ENCODE results near the gene TBRG4.
A peak's percentile ranks its signal among the peaks of the same experiment; 100 is the strongest.

Gene TBRG4

GRCh38 chr7:45126920-45127319 lies 15.4 kb upstream of the TBRG4 start:
- Histone ChIP-seq H3K9ac (ENCODE audit: low read depth, low read length) (no peak overlapping the region), H3K36me3 (ENCODE audit: insufficient read depth, low read length) (no peaks in the 10 kb centered on the region), H3K4me1 (ENCODE audit: insufficient read depth, low read length) (peaks cover 13% of the 10 kb centered on the region), H3K27ac (ENCODE audit: low read depth, low read length) (no peak overlapping the region), H3K4me3 (ENCODE audit: low read length) (no peak overlapping the region), H3K9me3 (ENCODE audit: insufficient read depth, low read depth, low read length) (no peaks in the 10 kb centered on the region), H3K27me3 (ENCODE audit: insufficient read depth, low read length) (no peaks in the 10 kb centered on the region)
- WGBS: 81% methylated on average over 6 of the region's 6 CpGs

DNA sequence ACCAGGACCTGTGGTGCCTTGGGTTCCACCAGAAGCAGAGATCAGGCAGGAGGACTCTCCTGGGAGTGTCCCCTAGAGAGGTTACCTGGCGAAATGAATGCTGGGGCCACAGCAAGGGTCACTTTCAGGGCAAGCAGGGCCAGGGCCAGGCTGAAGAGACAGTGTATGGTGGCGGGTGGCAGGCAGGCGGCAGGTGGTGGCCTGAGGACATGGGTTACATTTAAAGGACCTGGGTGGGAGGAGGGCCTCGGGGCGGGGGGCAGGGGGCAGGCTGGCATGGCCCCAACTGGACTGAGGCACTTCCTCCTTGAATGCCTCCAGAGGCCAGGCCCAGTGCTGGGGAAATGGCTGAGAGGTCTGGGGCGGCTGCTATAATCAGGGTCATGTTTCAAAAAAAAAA lies 14.7 kb upstream of the TBRG4 start:
- Histone ChIP-seq H3K9ac (ENCODE audit: low read depth, low read length) (no peak overlapping the region), H3K36me3 (ENCODE audit: insufficient read depth, low read length) (no peaks in the 10 kb centered on the region), H3K27me3 (ENCODE audit: insufficient read depth, low read length) (no peaks in the 10 kb centered on the region), H3K27ac (ENCODE audit: low read depth, low read length) (no peak overlapping the region), H3K9me3 (ENCODE audit: insufficient read depth, low read depth, low read length) (no peaks in the 10 kb centered on the region), H3K4me3 (ENCODE audit: low read length) (no peak overlapping the region), H3K4me1 (ENCODE audit: insufficient read depth, low read length) (peaks cover 13% of the 10 kb centered on the region)
- WGBS: 90% methylated on average over 6 of the region's 6 CpGs

DNA sequence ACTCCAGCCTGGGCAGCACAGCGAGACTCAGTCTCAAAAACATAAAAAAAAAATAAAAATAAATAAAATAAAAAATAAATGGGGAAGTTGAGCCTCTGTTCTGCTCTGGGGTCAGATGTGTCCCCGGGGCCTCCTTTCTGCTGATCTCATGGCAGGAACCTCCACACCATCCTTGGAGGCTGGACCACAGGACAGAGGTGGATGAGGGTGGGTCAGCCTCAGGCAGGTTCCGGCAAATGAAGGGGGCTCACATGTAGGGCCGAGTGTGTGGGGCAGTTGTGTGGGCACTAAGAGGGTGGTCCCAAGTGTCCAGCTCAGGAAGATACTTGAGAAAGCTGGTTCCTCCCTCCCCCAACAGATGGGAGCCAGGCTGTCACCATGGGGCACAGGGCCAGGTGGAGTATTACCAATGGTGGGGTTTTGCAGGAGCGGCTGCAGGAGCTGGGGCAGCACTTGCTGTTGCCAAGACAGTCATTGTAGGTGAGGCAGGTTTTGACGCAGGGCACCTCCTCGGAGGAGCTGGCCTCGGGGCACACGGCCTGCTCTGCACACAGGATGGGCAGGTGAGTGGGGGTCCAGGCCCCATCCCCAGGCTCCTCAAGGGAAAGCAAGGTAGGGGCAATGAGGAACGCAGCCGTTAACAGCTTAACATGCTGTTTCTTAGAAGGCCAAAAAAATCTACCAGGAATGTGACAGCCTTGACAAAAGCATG lies 13.9 kb upstream of the TBRG4 start:
- no peaks in the 10 kb centered on the region for H3K9me3 ChIP-seq (ENCODE audit: insufficient read depth, low read depth, low read length)
- H3K36me3 ChIP-seq (ENCODE audit: insufficient read depth, low read length): no peaks in the 10 kb centered on the region
- no peaks in the 10 kb centered on the region for H3K27me3 ChIP-seq (ENCODE audit: insufficient read depth, low read length)
- no peak overlapping the region for H3K27ac ChIP-seq (ENCODE audit: low read depth, low read length)
- H3K4me3 ChIP-seq (ENCODE audit: low read length): no peak overlapping the region
- WGBS: 93% methylated on average over 10 of the region's 11 CpGs
- H3K9ac ChIP-seq (ENCODE audit: low read depth, low read length): no peak overlapping the region
- H3K4me1 ChIP-seq (ENCODE audit: insufficient read depth, low read length): peaks cover 13% of the 10 kb centered on the region

DNA sequence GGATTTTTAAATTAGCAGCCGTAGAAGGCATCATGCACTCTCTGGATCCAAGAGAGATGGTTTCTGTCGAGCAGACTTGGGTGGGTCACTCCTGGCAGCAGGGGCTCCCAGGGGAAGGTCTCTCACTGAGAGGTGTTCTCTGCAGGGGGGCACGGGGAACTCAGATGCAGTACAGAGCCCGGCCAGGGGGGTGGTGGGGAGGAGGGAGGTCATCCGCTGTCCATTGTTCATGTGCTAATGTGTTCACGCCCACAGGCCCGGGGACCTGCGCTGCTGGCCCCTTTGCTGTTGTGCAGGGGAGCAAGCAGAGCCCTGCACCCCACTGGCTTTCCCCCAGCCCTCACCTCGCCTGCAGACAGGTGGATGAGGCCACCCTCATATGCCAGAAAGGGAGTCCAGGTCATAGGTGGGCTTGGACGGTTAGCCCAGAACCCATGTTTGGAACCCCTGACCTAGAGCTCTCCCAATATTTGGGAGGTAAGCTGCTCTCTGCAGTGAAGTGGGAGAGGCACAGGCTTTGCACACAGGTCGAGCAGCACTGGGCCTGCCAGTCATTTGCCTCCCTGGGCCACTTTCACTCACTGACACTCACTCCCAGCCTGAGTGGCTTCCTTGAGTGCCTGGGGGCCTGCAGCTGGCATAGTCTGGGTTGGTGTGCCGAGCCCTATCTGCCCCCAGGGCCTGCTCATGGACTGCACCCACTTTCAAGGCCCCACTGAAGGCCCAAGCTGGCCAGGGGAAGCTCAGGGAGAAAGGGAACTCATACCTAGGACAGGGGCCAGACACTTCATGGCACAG lies 12.6 kb upstream of the TBRG4 start:
- no peak overlapping the region for H3K4me3 ChIP-seq (ENCODE audit: low read length)
- 22% methylated on average over 12 of the region's 12 CpGs for WGBS
- no peaks in the 10 kb centered on the region for H3K36me3 ChIP-seq (ENCODE audit: insufficient read depth, low read length)
- no peaks in the 10 kb centered on the region for H3K9me3 ChIP-seq (ENCODE audit: insufficient read depth, low read depth, low read length)
- no peaks in the 10 kb centered on the region for H3K27me3 ChIP-seq (ENCODE audit: insufficient read depth, low read length)
- H3K27ac ChIP-seq (ENCODE audit: low read depth, low read length): no peak overlapping the region
- H3K9ac ChIP-seq (ENCODE audit: low read depth, low read length): 0 out of 2 replicates have a peak overlapping the region, but pooled peaks have one; percentile 25
- H3K4me1 ChIP-seq (ENCODE audit: insufficient read depth, low read length): peaks cover 13% of the 10 kb centered on the region

- Histone ChIP-seq H3K36me3 (ENCODE audit: insufficient read depth, low read length) (no peaks in the 10 kb centered on the region), H3K27ac (ENCODE audit: low read depth, low read length) (no peak overlapping the region), H3K4me3 (ENCODE audit: low read length) (no peak overlapping the region), H3K9ac (ENCODE audit: low read depth, low read length) (no peak overlapping the region), H3K27me3 (ENCODE audit: insufficient read depth, low read length) (no peaks in the 10 kb centered on the region), H3K9me3 (ENCODE audit: insufficient read depth, low read depth, low read length) (no peaks in the 10 kb centered on the region), H3K4me1 (ENCODE audit: insufficient read depth, low read length) (peaks cover 13% of the 10 kb centered on the region)
- WGBS: 82% methylated on average over 16 of the region's 16 CpGs
Observed at GRCh38 chr7:45122975-45123860, 11.7 kb upstream of the TBRG4 start.

DNA sequence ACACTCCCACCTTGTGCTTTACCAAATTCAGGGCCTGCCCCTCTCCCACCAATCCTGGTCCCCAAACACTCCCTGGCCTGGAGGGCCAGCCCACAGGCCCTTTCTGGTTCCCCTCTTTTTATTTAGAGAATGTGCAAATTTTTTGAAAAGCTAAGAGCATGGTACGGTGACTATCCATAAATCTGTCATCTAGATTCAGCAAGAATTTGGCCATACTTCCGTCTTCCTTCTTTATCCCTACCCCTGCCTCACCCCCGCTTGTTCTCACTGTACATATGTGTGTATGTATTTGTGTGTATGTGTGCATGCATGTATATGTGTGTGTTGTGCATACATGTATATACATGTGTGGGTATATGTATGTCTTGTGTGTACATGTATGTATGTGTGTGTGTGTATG lies 8.1 kb upstream of the TBRG4 start:
- no peak overlapping the region for H3K9ac ChIP-seq (ENCODE audit: low read depth, low read length)
- peaks cover 12% of the 10 kb centered on the region for H3K4me1 ChIP-seq (ENCODE audit: insufficient read depth, low read length)
- WGBS: 100% methylated on average over 2 of the region's 3 CpGs

GRCh38 chr7:45118889-45119331 lies 7.4 kb upstream of the TBRG4 start:
- WGBS: 76% methylated on average over 3 of the region's 3 CpGs
- no peak overlapping the region for H3K9ac ChIP-seq (ENCODE audit: low read depth, low read length)
- H3K36me3 ChIP-seq (ENCODE audit: insufficient read depth, low read length): no peaks in the 10 kb centered on the region
- no peak overlapping the region for H3K27ac ChIP-seq (ENCODE audit: low read depth, low read length)
- no peak overlapping the region for H3K4me3 ChIP-seq (ENCODE audit: low read length)
- no peaks in the 10 kb centered on the region for H3K9me3 ChIP-seq (ENCODE audit: insufficient read depth, low read depth, low read length)
- peaks cover 6% of the 10 kb centered on the region; the same call in 1 of the 2 replicates for H3K4me1 ChIP-seq (ENCODE audit: insufficient read depth, low read length)
- peaks cover 18% of the 10 kb centered on the region for H3K27me3 ChIP-seq (ENCODE audit: insufficient read depth, low read length)

More for the DNA sequence above, 8.1 kb upstream of the TBRG4 start:
- H3K4me3 ChIP-seq (ENCODE audit: low read length): no peak overlapping the region
- no peaks in the 10 kb centered on the region for H3K36me3 ChIP-seq (ENCODE audit: insufficient read depth, low read length)
- H3K27ac ChIP-seq (ENCODE audit: low read depth, low read length): no peak overlapping the region
- H3K9me3 ChIP-seq (ENCODE audit: insufficient read depth, low read depth, low read length): no peaks in the 10 kb centered on the region
- peaks cover 14% of the 10 kb centered on the region for H3K27me3 ChIP-seq (ENCODE audit: insufficient read depth, low read length)

DNA sequence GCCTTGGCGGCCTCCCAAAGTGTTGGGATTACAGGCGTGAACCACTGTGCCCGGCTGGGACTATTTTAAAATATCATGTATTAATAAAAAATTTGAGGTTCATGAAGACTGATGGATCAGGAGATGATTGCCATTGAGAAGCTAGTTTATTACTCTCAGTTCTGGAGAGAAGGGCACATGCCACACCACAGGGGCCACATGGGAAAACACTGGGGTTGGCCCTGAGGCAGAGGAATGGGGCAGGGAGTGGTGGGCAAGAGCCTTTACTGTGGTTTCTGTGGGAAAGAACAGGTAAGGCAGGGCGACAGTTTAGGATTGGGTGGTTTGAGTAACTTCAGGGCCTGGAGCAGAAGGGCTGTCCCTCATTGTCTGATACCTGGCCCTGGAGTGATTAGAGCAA lies 6.8 kb upstream of the TBRG4 start:
- Histone ChIP-seq H3K27ac (ENCODE audit: low read depth, low read length) (no peak overlapping the region), H3K9me3 (ENCODE audit: insufficient read depth, low read depth, low read length) (no peaks in the 10 kb centered on the region), H3K9ac (ENCODE audit: low read depth, low read length) (no peak overlapping the region)

GRCh38 chr7:45117582-45117981 lies 6.1 kb upstream of the TBRG4 start:
- H3K9me3 ChIP-seq (ENCODE audit: insufficient read depth, low read depth, low read length): no peaks in the 10 kb centered on the region
- no peaks in the 10 kb centered on the region for H3K36me3 ChIP-seq (ENCODE audit: insufficient read depth, low read length)
- H3K27me3 ChIP-seq (ENCODE audit: insufficient read depth, low read length): peaks cover 27% of the 10 kb centered on the region
- 70% methylated on average over 4 of the region's 4 CpGs for WGBS
- no peaks in the 10 kb centered on the region for H3K4me1 ChIP-seq (ENCODE audit: insufficient read depth, low read length)
- H3K4me3 ChIP-seq (ENCODE audit: low read length): no peak overlapping the region
- no peak overlapping the region for H3K27ac ChIP-seq (ENCODE audit: low read depth, low read length)
- no peak overlapping the region for H3K9ac ChIP-seq (ENCODE audit: low read depth, low read length)

More for the DNA sequence above, 6.8 kb upstream of the TBRG4 start:
- H3K4me3 ChIP-seq (ENCODE audit: low read length): no peak overlapping the region
- peaks cover 23% of the 10 kb centered on the region for H3K27me3 ChIP-seq (ENCODE audit: insufficient read depth, low read length)
- no peaks in the 10 kb centered on the region for H3K36me3 ChIP-seq (ENCODE audit: insufficient read depth, low read length)
- WGBS: 80% methylated on average over 3 of the region's 4 CpGs
- no peaks in the 10 kb centered on the region for H3K4me1 ChIP-seq (ENCODE audit: insufficient read depth, low read length)

GRCh38 chr7:45116048-45116447 lies 4.6 kb upstream of the TBRG4 start:
- Histone ChIP-seq H3K9ac (ENCODE audit: low read depth, low read length) (no peak overlapping the region), H3K27ac (ENCODE audit: low read depth, low read length) (no peak overlapping the region), H3K9me3 (ENCODE audit: insufficient read depth, low read depth, low read length) (no peaks in the 10 kb centered on the region), H3K36me3 (ENCODE audit: insufficient read depth, low read length) (no peaks in the 10 kb centered on the region), H3K4me3 (ENCODE audit: low read length) (no peak overlapping the region), H3K4me1 (ENCODE audit: insufficient read depth, low read length) (no peaks in the 10 kb centered on the region), H3K27me3 (ENCODE audit: insufficient read depth, low read length) (peaks cover 27% of the 10 kb centered on the region)
- 100% methylated on average over 1 of the region's 1 CpG for WGBS

GRCh38 chr7:45114926-45115325 lies 3.4 kb upstream of the TBRG4 start:
- H3K9ac ChIP-seq (ENCODE audit: low read depth, low read length): no peak overlapping the region
- no peaks in the 10 kb centered on the region for H3K36me3 ChIP-seq (ENCODE audit: insufficient read depth, low read length)
- H3K27me3 ChIP-seq (ENCODE audit: insufficient read depth, low read length): peaks cover 27% of the 10 kb centered on the region
- H3K4me3 ChIP-seq (ENCODE audit: low read length): no peak overlapping the region
- H3K4me1 ChIP-seq (ENCODE audit: insufficient read depth, low read length): no peaks in the 10 kb centered on the region
- H3K27ac ChIP-seq (ENCODE audit: low read depth, low read length): no peak overlapping the region
- no peaks in the 10 kb centered on the region for H3K9me3 ChIP-seq (ENCODE audit: insufficient read depth, low read depth, low read length)
